Hepatocyte (in vitro differentiated cells): ENCODE results near the gene ZNF300.

Experiments used
- CTCF ChIP-seq: fragments of 200-600 bp; sonication (generic); IDR thresholded peaks from 2 replicates; pipeline ENCODE4 v1.5.1; 2016; ENCODE audit warnings: antibody characterized with exemption, mild to moderate bottlenecking; ENCODE audit not compliant: poor library complexity
- EZH2phosphoT487 ChIP-seq: fragments of 200-600 bp; sonication (generic); IDR thresholded peaks from one replicate; pipeline ENCODE4 v1.6.1; 2018; ENCODE audit warnings: antibody characterized with exemption, mild to moderate bottlenecking, low read depth, moderate library complexity; ENCODE audit not compliant: unreplicated experiment, severe bottlenecking

GRCh38 chr5:150851039-150851438 lies 53.7 kb downstream of the ZNF300 start:
- TF ChIP-seq CTCF (no peak), EZH2phosphoT487 (no peak)
